AG09319 (cell line): ENCODE data around the gene MED10.

Experiments
- DNase-seq: peaks from one replicate; pipeline ENCODE4 v3.0.0-alpha.2; 2010; ENCODE audit warnings: low read depth; ENCODE audit errors: extremely low read depth
- CTCF ChIP-seq: IDR thresholded peaks from 2 replicates; pipeline ENCODE4 v1.5.1; 2011; ENCODE audit warnings: low read depth, mild to moderate bottlenecking, inconsistent platforms, low read length, moderate library complexity

Gene MED10

GRCh38 chr5:6333182-6333905 is 45.0 kb downstream of the MED10 start:
- no peak for DNase-seq
- TF ChIP-seq CTCF: no peak

- TF ChIP-seq CTCF: no peak
- no peak for DNase-seq
Measured at GRCh38 chr5:6328173-6328572, 50.2 kb downstream of the MED10 start.

GRCh38 chr5:6326776-6327175 is 51.6 kb downstream of the MED10 start:
- no peak for TF ChIP-seq CTCF
- DNase-seq: no peak

- no peak for TF ChIP-seq CTCF
- DNase-seq: no peak
Measured at GRCh38 chr5:6322163-6322713, 56.1 kb downstream of the MED10 start.
